Urothelium cell line (cell line): ENCODE data around the gene KRTAP5-3.
"Not testable (repeated sequence)": the region's sequence is repeated elsewhere in the genome, so short reads cannot be mapped to it uniquely, and the experiment has no call there.

ENCODE experiments used
- DNase-seq: peaks from one replicate; pipeline ENCODE4 v3.0.0; 2011; ENCODE audit warnings: low spot score, mixed read lengths
- FAIRE-seq: peaks from 2 replicates; lab custom pipeline; 2011; peaks lifted over from hg19 to GRCh38; lab: Jason Lieb, UNC

Gene KRTAP5-3

DNA sequence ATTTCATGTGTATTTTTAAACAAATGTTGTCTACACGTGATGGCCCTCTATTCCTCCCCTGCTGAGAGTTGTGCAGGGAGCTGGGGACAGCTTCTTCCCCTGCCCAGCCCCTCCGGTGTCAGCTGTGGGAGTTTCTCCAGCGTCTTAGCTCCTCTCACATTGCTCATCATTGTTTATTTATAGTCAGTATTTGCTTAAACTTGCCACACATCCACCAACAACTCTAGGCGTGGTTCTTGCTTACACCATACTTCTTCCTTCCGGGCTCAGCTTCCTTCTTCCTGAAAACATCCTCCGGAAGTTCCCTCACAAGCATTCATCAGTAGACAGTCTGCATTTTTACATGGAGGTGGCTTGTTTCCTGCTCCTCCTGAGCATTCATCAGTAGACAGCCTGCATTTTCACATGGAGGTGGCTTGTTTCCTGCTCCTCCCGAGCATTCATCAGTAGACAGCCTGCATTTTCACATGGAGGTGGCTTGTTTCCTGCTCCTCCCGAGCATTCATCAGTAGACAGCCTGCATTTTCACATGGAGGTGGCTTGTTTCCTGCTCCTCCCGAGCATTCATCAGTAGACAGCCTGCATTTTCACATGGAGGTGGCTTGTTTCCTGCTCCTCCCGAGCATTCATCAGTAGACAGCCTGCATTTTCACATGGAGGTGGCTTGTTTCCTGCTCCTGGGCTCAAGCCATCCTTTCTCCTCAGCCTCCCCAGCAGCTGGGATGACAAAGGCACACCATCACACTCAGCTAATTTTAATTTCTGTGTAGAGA, 18.9 kb downstream of the KRTAP5-3 start:
- DNase-seq, FAIRE-seq: not testable (repeated sequence)

DNA sequence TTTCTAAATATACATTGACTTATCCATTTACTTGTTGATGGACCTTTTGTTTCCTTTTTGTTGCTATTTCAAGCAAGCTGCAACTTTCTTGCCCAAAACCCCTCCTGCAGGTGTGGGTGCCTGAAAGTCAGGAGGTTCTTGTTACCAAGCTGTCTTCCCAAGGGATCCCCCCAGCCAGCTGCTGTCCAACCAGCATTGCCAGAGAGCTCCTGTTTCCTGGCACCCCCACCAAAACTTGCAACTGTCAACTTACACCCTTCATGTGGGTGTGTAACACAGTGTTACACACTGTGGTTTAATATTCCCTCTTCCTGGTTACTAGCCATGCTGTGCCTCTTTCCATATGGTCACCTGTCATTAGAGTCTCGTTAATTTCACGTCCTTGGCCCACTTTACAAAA, 21.6 kb downstream of the KRTAP5-3 start:
- FAIRE-seq (no peak), DNase-seq (no peak)

DNA sequence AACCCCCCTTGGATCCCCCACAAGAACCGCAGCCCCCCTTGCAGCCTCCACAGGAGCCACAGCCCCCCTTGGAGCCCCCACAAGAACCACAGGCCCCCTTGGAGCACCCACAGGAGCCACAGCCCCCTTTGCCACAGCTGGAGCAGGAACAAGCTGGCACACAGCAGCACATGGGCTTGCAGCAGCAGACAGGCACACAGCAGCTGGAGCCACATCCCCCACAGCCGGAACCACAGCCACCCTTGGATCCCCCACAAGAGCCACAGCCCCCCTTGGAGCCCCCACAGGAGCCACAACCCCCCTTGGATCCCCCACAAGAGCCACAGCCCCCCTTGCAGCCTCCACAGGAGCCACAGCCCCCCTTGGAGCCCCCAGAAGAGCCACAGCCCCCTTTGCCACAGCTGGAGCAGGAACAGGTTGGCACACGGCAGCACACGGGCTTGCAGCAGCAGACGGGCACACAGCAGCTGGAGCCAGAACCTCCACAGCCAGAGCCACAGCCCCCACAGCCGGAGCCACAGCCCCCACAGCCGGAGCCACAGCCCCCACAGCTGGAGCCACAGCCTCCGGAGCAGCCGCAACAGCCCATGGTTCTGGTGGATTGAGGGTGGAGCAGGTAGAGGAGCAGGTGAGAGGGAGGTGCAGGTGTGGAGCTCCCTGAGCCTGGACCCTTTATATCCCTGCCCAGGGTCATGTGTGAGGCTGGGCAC, 23.4 kb downstream of the KRTAP5-3 start, which contains the start of gene KRTAP5-1:
KRTAP5-1 (minus strand) TSS at position 623 of the 710 bp plus-strand sequence; CDS start at position 589, 34 bp downstream.
- not testable (repeated sequence) for FAIRE-seq, DNase-seq

DNA sequence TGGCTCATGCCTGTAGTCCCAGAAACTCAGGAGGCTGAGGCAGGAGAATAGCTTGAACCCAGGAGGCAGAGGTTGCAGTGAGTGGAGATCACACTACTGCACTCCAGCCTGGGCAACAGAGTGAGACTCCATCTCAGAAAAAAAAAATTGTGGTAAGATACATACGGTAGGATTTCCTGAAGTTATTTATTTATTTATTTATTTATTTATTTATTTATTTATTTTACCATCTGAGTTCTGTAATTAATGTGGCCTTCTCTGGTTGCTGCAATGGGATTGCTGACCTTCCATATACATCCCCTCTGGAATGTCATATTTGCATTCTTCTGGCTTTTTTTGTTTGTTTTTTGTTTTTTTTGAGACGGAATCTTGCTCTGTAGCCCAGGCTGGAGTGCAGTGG, 25.4 kb downstream of the KRTAP5-3 start:
- not testable (repeated sequence) for FAIRE-seq, DNase-seq

DNA sequence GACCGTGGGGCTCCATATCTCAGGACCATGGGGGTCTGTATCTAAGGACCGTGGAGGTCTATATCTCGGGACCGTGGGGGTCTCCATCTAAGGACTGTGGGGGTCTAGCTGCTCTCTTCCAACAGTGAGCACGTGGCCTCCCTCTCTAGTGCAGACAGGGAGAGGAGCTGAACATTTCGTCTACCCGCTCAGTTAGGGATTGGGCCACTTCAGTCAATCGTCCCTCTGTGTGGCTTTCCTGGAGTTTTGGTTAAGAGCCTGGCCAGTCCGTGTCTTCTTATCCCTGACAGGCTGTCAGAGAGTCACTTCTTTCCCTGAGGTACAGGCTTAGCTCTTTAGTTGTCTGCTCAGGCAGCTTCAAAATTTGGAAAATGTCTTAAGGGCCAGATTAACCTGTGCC, 26.3 kb downstream of the KRTAP5-3 start:
- FAIRE-seq, result no peak

DNA sequence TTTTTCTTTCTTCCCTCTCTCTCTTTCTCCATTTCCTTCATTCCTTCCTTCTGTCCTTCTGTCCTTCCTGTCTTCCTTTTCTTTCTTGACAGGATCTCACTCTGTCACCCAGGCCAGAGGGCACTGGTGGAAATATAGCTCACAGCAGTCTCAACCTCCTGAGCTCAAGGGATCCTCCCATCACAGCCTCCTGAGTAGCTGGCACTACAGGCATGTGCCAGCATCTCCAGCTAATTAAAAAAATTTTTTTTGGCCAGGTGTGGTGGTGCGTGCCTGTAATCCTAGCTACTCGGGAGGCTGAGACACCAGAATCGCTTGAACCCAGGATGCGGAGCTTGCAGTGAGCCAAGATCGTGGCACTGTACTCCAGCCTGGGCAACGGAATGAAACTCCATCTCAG, 31.4 kb downstream of the KRTAP5-3 start:
- FAIRE-seq (no peak), DNase-seq (no peak)

More for the DNA sequence above, 26.3 kb downstream of the KRTAP5-3 start:
- DNase-seq, result no peak

DNA sequence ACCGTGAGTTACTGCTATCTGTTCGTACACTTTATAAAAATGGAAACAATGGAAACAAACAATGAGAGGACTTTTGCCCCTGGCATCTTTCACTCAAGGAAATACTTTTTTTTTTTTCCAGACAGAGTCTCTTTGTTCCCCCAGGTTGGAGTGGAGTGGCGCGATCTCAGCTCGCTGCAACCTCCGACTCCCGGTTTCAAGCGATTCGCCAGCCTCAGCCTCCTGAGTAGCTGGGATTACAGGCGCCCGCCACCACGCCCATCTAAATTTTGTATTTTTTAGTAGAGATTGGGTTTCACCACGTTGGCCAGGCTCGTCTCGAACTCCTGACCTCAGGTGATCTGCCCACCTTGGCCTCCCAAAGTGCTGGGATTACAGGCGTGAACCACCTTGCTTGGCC, 32.5 kb downstream of the KRTAP5-3 start:
- not testable (repeated sequence) for DNase-seq, FAIRE-seq

DNA sequence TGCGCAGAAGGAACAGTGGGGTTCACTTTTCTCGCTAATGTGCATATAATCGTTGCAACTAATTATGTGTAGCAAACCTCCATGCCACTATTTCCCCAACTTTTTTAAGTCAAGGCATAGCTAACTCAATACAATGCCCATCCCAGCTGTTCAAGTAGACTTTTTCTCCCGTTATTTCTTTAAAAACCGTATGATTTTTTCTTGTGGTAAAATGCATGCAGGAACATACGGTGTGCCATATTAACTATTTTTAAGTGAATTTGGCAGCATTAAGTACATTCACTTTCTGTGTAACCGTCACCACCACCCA, 33.4 kb downstream of the KRTAP5-3 start:
- no peak for FAIRE-seq
- no peak for DNase-seq

DNA sequence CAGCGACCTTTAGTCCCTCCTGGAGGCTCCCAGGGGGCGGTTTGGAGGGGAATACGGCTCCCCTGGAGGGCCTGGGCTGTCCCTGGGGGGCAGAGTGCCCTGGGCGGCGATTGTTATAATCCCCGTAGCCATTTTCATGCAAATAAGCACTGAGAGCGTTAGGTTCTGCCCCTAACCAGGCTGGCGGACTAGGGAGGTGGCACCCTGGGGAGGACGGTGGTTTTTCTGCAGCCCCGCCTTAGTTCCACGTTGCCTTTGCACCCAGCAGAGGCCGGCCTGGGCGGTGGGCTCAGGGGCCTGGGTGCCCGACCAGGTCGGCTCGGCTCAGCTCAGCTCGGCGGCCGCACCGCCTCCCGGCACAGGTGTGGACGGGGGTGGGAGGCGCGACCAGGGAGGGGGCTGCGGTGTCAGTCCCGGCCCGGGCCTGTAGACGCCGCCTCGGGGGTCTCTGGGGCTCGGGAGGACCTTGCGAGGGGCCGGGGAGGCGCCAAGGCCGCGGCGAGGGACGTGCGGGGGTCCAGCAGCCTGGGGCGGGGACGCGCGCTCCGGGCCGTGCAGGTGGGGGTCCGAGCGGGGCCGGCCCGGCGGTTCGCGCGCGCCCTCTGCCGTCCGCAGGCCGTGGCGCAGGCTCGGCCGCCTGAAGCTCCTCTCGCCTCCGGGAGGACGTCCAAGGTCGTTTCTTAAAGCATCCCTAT, 33.9 kb downstream of the KRTAP5-3 start:
- FAIRE-seq (no peak), DNase-seq (peak; percentile 69)

DNA sequence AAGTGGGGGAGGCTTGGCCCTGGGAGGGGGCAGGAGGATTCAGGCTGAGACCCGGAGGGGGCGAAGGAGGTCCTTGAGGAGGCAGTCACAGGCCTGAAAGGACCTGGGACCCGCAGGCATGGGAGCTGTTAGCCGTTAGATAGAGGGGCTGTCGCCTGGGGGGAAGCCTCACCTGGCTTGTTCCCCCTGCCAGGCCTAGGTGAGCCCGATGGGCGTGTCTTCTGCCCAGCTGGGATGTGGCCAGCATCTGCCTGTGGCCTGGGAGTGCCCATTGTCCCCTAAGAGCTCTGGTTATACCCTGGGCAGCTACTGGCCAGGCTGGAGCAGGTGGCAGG, 34.4 kb downstream of the KRTAP5-3 start:
- peak; percentile 25 for DNase-seq
- no peak for FAIRE-seq

DNA sequence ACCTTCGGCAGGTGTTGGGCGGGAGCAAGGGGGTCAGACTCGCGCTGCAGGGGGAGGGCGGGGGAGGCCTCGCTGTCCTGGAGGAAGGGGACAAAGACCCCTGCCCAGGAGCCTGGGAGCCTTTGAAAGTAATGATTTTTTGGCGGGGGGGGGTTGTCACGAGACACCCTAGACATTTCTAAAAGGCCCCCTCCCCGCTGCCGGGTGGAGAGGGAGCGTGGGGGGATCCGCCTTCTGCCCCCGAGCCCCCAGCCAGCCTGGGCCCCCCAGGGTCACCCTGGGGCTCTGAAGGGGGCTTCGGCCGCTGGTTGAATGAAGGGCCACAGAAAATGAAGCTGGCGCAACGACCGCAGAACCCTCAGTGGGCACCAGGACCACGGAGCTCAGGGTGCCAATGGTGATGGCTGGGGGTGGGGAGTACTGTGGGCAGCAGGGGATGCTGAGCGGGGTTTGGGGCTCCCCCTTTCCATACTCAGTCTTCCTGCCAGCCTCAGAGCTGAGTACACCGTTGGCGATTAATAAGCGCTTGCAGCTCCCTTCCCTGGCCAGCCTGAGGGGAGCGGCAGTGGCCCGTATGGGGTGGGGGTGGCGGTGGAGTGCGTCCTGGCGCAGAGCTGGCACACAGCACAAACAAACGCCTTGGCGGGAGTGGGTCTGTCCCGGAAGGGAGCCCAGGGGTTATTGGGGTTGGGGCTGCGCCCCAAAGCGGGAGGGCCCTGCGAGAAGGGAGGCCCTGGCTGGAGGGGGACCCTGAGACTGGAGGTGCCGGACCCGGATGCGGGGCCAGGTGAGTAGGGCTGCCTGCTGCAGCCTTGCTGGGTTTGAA, 35.0 kb downstream of the KRTAP5-3 start:
- FAIRE-seq (no peak), DNase-seq (no peak)

DNA sequence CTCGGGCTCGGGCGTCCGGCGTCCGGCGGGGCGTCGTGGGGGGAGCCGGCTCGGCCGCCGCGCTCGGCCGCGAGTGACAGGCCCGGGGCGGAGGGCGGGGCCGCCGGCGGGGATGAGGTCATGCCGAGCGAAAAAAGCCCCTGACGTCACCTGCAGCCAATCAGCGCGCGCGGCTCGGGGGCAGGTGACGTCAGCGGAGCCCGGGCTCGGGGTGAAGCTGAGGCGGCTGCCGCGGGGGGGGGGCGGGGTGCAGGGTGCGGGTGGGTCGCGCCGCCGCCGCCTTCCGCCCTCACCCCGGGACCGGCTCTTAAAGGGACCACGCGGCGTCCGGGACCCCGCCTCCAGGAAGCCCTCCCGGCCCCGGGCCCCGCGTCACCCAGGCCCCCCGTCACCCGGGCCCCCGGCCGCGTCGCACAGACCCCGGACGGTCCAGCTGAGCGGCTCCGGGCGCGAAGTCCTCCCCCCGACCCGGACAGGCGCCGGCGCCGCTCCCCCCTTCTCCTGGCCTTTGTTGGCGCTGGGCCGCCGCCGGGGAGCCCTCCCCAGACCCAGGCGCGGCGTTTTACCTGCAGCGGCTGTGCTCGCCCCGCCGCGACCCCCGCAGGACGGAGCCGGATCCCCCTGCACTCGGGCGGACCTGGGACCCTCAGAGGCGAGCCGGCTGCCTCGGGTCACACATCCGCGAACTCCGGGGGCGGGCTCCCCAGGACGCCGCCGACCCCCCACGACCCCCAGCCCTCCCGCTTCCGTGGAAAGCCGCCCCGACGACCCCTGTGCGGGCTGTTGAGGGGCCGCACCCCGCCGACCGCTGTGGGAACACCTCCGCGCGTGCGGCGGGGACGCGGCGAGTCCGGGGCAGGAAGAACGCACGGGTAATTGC, 35.8 kb downstream of the KRTAP5-3 start, which contains the start of gene DUSP8:
DUSP8 (minus strand) TSS at position 75 of the 880 bp plus-strand sequence. CDS start 6,445 bp downstream, outside the sequence.
- DNase-seq (peak; percentile 92), FAIRE-seq (no peak)

DNA sequence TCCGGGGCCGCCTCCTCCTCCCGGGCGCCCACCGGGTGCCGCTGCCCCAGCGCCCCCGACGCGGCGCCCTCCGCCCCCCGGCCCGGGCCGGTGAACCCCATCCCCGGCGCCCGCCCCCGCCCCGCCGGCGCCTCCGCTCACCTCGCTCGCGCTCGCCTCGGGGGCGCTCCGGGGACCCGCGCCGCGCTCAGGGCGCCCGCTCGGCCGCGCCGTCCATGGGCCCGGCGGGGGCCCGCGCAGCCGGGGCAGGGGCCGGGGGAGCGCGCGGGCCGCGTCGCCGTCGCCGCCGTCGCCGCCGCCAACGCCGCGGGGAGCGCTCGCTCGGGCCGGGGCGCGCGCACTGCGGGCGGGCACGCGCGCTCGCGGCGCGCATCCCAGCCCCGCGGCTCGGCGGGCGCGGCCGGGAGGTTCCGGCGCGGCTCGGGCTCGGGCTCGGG, 36.5 kb downstream of the KRTAP5-3 start:
- DNase-seq (no peak), FAIRE-seq (no peak)

DNA sequence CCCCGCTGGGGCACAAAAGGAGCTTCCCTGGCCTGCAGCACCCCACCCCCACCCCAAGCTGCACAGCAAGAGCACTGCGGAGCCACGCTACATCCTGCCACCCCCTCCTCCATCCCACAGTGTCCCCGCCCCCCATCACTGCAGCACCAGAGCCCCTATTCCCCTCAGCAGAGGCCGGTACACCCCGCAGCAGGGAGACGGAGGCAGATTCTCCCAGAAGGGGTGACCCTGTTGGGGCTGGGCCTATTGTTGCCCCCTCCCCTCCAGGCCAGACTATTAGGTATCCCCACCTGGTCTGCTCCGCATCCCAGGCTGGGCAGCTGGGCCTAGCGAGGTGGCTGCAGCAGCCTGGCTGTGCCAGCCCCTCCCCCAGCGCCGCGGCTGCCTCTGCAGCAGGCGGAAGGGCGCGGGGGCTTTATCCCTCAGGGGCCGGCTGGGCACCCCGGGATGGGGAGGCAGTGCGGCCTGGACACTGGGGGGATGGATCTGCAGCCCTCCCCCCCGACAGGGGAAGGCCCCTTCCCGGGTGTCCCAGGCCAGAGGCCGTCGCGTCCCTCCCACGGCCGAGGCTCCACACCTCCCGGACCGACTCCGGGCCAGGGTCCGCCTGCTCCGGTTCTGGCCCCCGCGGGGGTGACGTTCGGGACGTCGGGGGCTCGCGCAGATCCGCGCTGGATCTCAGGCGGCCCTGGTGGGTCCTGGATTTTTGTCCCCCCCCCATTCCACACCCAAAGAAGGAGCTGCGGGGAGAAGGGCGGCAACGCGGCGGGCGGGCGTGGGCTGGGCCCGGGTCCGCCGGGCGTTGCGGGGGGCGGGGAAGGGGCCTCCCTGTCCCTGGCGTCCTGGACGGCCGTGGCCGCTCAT, 37.1 kb downstream of the KRTAP5-3 start:
- DNase-seq (no peak), FAIRE-seq (no peak)

DNA sequence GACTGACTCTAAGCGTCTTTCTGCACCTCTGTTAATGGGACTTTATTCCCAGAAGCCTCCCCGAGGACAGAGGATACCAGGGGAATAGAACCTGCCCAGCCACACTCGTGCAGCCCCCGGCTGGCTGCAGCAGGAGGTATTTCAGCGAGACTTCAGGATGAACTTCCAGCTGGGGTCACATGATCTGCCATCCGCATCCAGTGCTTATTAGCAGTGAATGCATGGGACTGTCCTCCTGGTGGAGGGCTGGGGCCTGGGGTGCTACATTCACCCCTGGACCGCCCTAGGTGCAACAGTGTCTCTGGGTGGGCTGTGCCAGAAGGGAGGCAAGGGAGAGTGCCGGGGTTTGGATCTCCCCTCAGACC, 37.8 kb downstream of the KRTAP5-3 start:
- DNase-seq (no peak), FAIRE-seq (no peak)

DNA sequence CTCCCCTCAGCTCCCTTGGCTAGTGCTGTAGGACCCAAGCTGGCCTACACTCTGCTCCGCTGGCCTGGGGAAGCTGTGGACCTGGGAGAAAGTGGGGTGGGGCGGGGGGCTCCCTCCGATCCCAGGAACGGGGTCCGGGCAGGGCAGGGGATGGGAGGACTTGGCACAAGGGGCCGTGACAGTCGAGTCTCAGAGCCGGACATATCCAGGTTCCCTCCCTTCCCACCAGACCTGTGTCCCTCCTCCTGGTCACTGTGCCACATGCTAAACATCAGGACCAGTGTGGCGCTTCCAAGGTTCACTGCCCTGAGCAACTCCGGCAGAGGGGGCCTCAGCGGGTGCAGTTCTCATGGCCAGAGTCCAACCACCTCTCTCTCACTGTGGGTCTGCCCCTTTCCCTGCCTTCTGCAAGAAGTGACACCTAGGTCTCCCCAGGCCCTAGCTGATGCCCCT, 38.2 kb downstream of the KRTAP5-3 start:
- FAIRE-seq (no peak), DNase-seq (no peak)

DNA sequence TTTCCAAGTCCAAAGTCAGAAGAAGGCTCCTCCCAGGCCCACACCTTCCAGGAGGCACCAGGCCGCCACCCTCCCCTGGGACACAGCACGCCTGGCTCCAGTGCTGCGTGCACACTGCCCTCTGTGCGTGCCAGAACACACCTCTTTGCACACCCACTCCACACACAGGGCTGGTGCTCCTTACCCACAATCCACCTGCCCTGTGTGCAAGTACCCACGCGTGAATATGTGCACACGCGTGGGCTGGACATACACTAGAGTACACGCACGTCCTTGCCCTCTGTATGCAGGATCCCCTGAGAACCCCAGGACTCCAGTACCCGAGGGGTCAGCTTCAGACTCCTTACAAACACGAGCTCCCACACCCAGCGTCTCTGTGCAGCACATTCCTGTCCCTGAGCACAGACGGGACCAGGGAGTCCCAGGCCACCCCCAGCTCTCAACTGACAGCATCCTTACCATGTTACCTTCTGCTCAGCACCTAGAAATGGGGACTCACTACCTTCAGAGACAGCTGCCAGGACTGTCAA, 38.9 kb downstream of the KRTAP5-3 start:
- FAIRE-seq (no peak), DNase-seq (no peak)

DNA sequence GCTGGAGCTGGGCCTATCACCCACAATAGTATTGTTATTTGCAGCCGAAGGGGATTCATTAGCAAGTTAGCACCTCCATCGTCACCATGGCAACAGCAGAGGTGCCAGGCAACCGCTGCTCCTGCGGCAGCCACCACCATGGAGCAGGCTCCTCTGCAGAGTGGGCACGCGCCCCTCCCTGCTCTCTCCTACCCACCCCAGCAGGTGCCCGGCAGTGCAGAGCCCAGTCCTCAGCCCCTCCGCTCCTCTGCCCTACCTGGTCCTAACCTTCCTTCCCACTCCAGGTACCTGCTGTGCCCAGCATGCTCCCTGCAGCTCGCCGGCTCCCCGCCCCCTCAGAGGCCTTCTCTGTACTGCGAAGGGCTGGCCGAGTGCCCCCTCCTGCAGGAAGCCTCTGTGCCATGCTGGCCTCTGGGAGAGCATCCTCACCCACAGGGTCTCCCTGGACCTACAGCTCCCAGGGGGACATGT, 39.8 kb downstream of the KRTAP5-3 start:
- DNase-seq (no peak), FAIRE-seq (no peak)
